NCI-H2227 treated with DMSO at 0.1 percent for 48 hours (cell line): ENCODE measurements around the gene RNF133.

Source experiments
- DNase-seq: peaks from one replicate; lab custom pipeline; 2025; lab: John Stamatoyannopoulos, UW

Gene RNF133, protein sequence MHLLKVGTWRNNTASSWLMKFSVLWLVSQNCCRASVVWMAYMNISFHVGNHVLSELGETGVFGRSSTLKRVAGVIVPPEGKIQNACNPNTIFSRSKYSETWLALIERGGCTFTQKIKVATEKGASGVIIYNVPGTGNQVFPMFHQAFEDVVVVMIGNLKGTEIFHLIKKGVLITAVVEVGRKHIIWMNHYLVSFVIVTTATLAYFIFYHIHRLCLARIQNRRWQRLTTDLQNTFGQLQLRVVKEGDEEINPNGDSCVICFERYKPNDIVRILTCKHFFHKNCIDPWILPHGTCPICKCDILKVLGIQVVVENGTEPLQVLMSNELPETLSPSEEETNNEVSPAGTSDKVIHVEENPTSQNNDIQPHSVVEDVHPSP

DNA sequence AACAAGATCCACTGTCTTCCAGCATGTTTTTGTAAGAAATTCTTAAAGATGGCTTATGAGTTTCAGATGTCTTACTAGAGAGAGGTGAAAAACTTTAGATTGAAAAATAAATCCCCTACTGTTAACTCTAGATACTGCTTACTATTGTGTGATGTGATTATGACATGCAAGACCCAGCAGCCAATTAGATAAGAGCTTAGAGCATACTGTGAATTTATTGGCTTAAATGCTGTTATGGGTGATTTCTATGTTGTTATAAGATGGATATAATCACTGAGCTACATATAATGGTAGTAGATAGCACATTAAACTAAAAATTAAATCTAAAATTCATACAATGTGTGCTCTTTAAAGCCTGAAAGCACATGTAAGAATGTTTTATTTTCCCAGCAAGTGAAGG lies at the start of gene RNF133:
Gene RNF133 (minus strand): TSS at position 101 of the 400 bp plus-strand sequence. CDS start 199 bp downstream, outside the sequence.
- no peak for DNase-seq

DNA sequence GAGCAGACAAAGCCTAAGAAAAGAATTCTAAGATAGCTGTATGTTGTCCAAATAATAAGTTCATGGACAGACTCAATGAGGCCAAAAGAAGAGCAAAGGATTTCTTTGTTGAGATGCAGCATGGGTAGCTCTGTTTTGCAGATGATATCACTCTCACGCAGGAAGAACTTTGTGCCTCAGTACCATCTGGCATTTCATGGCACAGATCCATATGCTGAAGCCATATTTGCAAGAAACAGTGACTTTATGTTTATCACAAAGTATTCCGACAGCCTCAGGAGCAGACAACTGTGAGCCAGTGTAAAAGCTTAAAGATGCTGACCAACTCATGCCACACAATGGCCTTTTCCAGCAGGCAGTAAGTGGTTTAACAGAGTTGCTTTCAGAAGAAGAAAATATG lies 49.3 kb upstream of the RNF133 start:
- DNase-seq = no peak

DNA sequence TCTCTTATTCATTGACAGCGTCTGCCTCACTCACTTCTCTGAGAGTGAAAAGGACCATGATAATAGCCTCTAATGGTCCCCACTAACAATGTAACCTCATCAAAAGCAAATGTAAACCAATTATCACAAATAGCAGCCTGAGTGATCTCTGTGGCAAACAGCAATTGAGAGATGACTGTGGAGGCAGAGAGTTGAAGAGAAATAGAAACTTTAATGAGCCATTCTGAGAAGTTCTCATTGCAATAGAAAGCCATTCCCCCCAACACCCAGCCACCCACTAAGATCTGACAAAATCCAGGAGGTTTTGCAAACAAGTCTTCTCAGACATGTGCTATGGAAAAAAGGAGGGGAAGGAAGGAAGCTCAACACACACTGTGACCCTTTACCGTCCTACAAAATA lies 48.0 kb upstream of the RNF133 start:
- no peak for DNase-seq

DNA sequence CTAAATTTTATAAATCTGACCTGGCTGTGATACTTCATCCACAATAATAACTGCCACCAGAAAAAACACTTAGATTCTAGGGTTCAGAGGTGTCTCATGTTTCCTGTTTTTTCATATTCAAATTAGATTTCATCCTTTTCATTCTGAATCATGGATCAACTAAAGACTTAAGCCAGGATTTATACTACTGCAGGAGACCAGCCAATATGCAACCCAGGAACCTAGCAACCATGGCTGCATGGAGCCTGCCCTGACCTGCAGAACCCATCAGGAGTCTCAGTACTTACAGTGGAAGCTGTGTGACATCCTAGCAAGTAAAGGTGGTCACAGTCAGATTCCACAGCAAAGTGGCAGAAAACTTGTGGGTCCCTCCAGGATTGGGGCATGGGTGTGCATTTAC lies 44.3 kb upstream of the RNF133 start:
- DNase-seq = no peak

DNA sequence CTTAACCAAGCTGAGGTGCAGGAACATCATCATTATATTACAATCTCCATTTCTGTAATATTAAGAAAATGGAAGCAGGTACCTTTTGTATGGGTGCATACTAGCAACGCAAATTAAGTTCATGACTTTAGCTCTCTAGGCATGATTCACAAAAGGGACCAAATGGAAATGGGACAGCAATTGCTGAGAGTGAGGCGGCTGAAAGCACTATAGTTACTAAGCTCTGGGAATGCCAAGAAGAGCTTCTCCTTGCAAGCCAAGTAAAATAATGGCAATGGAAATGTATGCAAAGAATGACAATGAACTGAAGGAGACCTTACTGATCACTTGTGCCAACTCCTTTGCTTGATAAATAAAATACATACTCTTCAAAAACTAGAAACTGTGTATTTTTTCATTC lies 40.0 kb upstream of the RNF133 start:
- DNase-seq = no peak

DNA sequence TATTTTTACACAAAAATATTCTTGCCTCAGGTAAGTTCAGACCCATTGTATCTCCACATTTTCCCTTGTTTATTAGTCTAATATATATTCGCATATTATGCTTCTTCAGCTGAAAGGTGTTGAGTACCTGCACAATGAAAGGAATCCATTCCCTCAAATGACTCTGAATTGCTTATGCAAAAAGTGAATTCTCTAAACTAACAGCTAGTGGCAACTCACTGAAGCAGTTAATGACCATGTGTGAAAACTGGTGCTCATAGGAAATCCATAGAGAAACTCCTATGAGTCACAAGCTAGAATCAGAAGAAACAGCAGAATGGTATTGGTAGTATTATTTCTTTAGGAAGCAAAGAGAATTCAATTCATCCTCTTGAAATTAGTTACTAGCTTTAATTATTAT lies 37.3 kb upstream of the RNF133 start:
- DNase-seq = no peak

DNA sequence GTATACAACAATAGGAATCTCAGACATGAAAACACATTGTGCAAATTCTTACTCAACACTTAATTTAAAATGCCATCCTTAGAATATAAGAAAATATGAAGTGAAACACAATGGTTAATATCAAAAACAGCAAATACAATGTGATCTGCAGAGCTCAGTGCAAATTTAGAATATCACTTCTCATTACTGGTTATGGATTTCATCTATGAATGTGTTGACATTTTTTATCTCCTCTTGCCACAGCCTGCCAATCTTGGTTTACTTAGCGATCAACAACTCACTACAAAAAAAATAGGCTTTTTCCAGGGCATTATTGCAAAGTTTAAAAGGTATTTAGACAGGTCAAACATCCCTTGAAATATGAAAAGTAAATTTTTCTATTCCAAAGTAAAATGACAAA lies 28.8 kb upstream of the RNF133 start:
- no peak for DNase-seq

DNA sequence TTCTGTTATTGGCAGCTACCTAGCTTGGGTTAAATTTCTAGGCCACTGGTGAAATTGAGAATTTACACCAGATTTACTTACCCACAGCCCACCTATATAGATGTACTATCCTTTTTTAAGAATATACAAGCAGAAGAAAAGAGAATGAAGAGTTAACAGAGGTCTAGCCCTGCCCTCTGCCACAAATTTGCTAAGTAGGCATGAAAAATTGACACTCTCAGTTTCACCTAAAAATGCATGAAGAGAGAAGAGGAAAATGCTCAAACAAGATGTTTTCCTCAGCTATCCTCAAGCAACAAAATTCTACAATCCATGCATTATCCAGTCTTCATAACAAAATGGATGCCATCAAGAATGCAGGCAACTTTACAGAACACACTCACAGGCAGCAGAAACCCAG lies 28.4 kb upstream of the RNF133 start:
- DNase-seq = no peak

DNA sequence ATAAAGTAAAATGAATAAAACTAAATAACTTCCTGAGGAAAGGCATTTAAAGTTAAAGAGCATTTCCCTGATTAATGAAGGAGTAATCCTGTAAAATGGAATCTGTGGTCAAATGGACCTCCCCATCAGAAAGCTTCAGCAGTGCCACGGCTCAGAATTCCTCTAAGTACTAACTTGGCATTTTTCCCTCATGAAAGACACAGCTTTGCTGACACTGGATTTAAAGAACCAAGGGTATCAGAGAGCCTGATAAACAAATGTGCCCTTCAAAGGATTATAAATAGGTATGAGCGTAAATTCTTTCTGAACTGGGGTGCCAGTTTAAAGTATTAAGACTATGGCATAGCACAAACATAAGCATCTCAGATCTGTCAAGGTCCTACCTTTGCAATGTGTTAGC lies 28.0 kb upstream of the RNF133 start:
- DNase-seq = no peak

DNA sequence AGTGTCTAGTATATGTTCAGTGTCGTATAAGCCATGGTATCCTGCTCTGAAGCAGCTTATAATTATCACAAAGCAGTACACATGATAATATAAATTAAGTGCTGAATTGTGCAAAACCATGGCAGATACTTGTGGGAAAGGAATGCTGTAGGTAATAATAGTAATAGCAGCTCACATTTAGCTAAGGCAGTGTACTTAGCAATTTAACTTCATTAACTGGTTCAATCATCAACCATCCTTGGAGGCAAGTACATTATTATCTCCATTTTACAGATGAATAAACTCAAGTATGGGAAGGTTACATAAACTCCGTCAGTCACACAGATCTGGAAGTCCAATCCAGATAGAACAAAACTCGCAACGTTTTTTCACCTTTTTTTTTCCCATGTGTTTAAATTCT lies 25.4 kb upstream of the RNF133 start:
- no peak for DNase-seq

DNA sequence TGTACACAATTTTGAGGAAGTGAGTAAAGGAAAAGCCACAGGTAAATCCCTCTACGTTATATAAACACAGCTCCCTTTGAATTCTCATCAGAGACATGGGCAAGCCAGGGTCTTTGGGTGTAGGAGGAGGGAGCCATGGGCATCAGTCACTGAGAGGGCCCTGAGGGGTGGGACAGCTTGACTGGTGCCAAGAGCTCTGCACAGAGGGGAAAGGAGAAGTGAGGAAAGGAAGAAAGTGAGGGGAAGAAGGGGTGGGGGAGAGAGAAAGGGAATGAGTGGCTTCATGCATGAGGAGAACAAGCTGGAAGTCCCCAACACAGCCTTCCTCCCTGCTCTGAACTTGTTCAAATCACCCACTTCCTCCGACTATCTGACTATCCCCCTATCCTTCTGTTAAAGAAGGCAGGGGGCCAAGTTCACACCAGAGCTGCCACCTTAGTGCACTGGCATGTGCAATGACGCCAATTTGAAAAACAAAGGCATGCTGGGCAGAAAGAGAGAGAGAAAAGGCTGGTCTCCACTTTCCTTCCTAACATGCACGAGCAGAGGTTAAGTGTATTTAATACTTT lies 20.2 kb upstream of the RNF133 start:
- no peak for DNase-seq

DNA sequence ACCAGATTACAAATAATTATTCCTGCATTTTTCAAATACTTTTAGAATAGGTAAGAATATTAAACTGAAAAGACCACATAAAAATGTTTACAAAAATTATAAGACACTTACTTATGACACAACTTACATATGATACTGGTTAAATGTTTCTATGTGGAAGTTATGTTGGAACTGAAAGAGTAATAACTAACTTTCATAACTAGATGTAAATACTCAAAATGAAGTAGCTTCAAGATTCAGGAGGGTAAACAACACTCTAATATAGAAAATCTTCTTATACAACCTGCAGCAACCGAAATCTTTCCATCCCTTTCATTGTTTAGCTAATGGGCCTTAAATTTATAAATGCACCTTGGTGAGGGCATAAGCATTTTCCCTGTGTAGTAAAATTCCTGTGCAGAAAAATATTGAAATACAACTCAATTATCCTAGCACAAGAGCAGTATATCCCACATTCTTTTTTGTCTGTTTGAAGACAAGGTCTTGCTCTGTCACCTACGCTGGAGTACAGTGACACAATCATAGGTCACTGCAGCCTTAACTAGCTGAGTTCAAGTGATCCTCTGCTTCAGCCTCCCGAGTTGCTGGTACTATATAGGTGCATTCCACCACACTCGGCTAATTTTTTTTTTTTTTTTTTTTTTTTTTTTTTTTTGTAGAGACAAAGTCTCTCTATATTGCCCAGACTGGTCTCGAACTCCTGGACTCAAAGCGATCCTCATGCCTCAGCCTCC lies 18.6 kb upstream of the RNF133 start:
- DNase-seq = no peak

DNA sequence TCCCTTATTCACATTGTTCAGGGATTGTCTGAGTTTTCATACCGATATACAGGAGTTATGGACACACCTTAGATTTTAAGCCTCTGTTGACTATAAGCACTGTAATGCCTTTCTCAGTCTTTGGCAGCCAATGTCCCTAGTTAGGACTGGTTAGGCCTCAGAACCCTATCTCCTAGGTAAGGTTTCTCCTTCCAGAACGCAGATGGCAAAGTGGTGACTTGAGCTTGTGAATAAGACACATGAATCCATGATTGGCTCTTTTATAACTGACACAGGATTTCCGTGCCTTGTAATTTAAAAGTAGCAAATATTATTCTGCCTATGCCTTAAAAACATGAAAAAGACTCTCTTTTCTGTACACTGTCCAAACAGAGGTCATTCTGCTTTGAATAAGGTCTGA lies 16.3 kb upstream of the RNF133 start:
- no peak for DNase-seq

DNA sequence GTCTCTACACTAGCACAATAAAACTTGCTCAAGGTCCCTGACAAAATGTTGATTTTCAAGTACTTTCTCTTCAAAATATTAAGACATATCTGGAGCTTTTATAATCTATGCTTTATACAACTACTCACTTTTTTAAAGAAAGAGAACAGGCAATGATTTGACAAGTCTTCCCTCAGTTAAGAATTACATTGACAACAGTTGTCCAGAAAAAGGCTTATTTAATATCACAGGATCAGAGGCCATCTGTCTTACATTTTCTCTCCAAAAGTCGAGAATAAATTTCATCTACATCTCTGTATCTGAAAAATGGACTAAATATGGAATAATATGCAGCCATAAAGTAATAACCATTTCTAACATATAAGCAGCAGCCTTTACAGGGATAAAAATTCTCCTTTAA lies 12.0 kb upstream of the RNF133 start:
- no peak for DNase-seq

DNA sequence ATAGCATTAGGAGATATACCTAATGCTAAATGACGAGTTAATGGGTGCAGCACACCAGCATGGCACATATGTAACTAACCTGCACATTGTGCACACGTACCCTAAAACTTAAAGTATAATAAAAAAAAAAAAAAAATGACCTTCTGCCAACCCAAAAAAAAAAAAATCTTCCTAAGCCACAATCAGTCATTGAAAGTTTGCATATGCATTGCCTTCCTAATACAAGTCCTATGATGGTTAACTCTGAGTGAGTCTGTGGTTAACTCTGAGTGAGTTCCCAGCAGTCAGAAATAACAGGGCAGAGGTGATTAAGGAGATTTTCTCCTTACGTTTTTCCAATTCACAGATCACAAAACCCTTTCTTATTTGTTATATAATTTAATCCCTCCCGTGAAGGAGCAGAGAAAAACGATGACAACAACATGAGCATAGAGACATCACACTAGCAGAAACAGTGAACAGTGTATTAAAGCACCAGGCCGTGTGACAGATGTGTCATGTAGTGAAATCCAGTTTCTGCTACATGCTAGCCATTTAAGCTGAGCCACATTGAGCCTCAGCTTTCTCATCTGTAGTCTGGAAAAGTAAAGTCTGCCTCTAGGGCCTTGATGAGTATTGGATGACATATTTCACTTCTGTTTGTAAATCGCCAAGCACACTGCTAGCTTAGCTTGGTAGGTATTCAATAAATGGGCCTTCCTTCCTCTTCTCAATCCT lies 11.2 kb upstream of the RNF133 start:
- DNase-seq = no peak

DNA sequence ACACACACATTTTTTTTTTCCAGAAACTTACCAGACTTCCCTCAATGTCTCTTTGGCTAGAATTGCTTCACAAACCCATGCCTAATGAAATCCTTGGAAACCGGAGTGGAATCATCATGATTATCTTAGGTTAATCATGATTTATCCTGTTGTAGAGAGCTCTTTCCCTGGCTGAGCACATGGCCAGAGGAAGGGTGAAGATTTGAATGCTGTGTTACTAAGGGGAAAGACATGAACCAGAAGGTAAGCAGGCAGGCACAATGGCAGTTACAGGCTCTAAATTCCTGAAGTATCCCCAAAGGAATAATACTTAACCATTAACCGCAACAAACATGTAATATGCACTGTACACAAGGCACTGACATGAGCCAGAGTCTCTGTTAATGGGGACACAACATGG lies 7.9 kb upstream of the RNF133 start:
- DNase-seq = no peak

DNA sequence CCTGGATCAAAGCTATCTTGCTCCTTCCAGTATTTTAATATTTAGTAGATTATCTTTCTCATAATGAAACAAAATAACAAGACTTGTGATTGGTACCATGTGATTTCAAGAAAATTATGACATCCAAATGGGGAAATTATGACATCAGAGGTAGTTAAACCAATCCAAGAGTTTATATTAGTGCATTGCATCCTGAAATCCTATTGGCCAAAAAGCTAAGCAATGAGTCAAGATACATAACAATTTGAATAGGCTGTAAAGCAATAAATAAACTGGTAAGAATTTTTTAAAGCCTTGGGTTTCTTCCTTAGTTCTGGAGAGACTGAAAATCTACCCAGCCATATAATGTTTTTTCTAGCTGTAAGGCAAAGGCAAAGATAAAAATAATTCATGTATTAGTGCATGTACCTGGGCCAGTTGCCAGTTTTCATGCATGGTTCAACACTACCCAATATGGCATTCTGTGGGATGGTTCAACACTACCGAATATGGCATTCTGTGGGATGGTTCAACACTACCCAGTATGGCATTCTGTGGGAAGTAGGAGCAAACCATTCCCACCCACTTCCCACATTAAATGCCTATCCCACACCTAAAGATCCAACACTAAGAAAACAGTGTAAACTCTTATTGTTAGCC lies 4.1 kb upstream of the RNF133 start, which contains the start of gene RNF148:
Gene RNF148 (minus strand): TSS at position 51 of the 639 bp plus-strand sequence. CDS start 172 bp downstream, outside the sequence.
- no peak for DNase-seq

DNA sequence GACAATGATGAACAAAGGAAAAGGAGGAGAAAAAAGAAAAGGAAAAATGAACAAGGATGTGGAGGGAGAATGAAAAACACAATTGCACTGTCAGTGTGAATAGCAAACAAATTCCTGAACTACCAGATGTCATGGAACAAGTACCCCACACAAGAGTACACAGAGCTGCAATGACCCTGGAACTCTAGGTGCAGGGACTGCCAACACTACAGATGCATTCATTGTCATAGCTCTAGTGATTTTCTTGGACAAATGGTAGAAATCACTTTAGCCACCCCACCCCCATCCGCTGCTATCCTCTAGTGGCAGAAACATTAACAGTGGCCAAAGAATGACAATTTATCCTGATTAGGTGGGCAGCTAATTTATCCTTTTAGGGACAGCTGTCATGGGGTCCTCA lies 3.1 kb downstream of the RNF133 start:
- DNase-seq = no peak

DNA sequence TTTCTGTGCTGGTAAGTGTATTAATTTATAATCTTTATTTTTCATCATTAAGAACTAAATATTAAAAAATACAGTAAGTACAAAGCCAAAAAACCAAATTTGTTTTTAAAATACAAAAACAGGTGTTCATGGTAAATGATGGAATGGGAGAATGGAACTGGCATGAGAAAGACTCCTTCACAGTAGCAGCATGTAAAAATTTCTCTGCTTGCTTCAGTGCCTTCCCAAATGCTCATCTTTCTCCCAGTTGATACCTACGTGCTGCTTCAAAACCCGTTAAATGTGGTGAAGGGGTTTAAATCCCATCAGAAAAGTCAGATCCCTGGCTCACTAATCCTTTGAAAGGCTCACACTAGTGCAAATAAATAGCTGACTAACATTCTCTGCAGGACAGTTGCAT lies 4.2 kb downstream of the RNF133 start:
- no peak for DNase-seq

DNA sequence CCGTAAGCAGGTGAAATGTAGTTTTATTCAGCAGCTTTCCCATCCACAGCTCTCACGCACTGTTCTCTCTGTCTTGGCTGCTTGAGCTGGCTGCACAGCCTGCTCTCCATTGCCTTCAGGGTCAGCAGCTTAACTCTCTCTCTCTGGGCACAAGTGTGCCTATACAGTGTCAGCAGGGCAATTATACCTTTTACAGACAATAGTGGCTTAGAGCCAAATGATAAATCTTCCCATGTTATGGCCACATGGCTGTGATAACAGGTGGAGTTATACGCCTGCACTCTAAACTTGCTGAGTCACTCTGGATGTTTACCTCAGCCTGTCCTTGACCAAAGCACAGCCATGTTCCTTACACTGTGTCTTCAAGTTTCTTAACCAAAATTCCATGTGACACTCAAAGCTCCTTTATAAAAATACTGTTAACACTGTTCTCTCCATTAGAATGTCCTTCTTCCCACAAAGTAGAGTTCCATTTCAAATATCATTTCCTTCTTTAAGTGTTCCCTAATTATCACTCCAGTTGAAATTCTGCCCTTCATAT lies 6.1 kb downstream of the RNF133 start:
- DNase-seq = no peak

DNA sequence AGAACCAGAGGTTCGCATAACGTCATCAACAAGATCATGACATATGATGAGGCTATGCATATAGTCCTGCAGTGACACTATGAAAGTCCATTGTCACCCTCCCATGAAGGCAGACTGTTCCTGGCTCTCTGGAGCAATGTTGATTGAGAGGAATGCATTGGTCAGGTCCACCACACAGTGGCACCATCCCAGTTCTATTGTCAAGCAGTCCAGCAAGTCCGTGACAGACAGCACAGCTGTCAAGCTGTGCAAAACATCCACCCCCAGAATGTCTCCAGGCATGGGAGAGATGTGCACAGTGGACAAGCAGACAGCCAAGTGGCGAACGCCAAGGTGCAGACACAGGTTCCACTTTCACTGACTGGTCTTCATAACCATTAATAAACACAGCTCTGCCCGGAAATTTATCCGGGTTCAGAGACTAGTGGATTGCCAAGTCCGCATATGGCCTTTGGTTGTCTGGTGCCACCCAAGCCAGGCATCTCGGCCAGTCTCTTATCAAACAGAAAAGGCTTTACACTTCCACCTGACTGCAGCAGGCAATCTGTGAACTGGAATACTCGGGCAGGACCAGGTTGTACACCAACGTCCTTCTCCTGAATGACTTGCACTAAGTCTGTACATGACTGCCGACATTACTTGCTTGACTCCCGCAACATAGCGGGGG lies 7.2 kb downstream of the RNF133 start:
- no peak for DNase-seq
